Measurements from ENCODE around the gene SERINC5. TPM values are rescaled to one million over a fixed set of nuclear protein-coding genes. Genes with fewer than 3 reads are reported as not detected.

SERINC5 gene
- total and polyA plus RNA-seq, 7 donors: 0.70 to 8.6 (median 2.7) TPM

- no peak for ATAC-seq
- WGBS, 3 donors: 46 to 64% (median 52%) methylated on average over 2 of the region's 2 CpGs
Observed at GRCh38 chr5:80284720-80285119, 28.9 kb upstream of the SERINC5 start.

GRCh38 chr5:80283360-80283759, 27.5 kb upstream of the SERINC5 start:
- WGBS, 3 donors: 25 to 75% (median 47%) methylated on average over 1 of the region's 1 CpG
- no peak for DNase-seq
- no peak for TF ChIP-seq CTCF (IDR thresholded peaks at IDR 0.05)
- H3K27me3 ChIP-seq (ENCODE audit: insufficient read depth in 3 of 3, low read length in 2 of 3): no peaks in the 10 kb centered on the region
- no peaks in the 10 kb centered on the region for H3K4me1 ChIP-seq
- no peaks in the 10 kb centered on the region for H3K9me3 ChIP-seq
- intact Hi-C loops (cut with DNase I): no loop called here
- no peak for ATAC-seq
- H3K27ac ChIP-seq: no peak overlapping the region
- H3K36me3 ChIP-seq (ENCODE audit: insufficient read depth in 1 of 2, low read depth in 1 of 2): no peaks in the 10 kb centered on the region
- H3K4me3 ChIP-seq: no peak overlapping the region

More at GRCh38 chr5:80284720-80285119, 28.9 kb upstream of the SERINC5 start:
- H3K36me3 ChIP-seq (ENCODE audit: insufficient read depth in 1 of 2, low read depth in 1 of 2): no peaks in the 10 kb centered on the region
- intact Hi-C loops (cut with DNase I): no loop called here
- H3K27ac ChIP-seq: no peak overlapping the region
- no peaks in the 10 kb centered on the region for H3K9me3 ChIP-seq
- H3K27me3 ChIP-seq (ENCODE audit: insufficient read depth in 3 of 3, low read length in 2 of 3): no peaks in the 10 kb centered on the region
- TF ChIP-seq CTCF (IDR thresholded peaks at IDR 0.05): no peak
- no peak overlapping the region for H3K4me3 ChIP-seq
- no peak for DNase-seq
- H3K4me1 ChIP-seq: no peaks in the 10 kb centered on the region

GRCh38 chr5:80282054-80282453, 26.2 kb upstream of the SERINC5 start:
- Histone ChIP-seq H3K4me1 (no peaks in the 10 kb centered on the region), H3K4me3 (no peak overlapping the region), H3K27ac (no peak overlapping the region), H3K9me3 (no peaks in the 10 kb centered on the region), H3K36me3 (ENCODE audit: insufficient read depth in 1 of 2, low read depth in 1 of 2) (no peaks in the 10 kb centered on the region), H3K27me3 (ENCODE audit: insufficient read depth in 3 of 3, low read length in 2 of 3) (no peaks in the 10 kb centered on the region)
- no peak for ATAC-seq
- intact Hi-C loops (cut with DNase I): no loop called here
- no peak for TF ChIP-seq CTCF (IDR thresholded peaks at IDR 0.05)
- WGBS, 3 donors: 68 to 69% (median 68%) methylated on average over 3 of the region's 3 CpGs
- DNase-seq: no peak

GRCh38 chr5:80277191-80277590, 21.3 kb upstream of the SERINC5 start:
- H3K27me3 ChIP-seq (ENCODE audit: insufficient read depth in 3 of 3, low read length in 2 of 3): no peaks in the 10 kb centered on the region
- TF ChIP-seq CTCF (IDR thresholded peaks at IDR 0.05): no peak
- H3K27ac ChIP-seq: no peak overlapping the region
- WGBS, 3 donors: 42 to 63% (median 59%) methylated on average over 2 of the region's 2 CpGs
- DNase-seq: no peak
- H3K36me3 ChIP-seq (ENCODE audit: insufficient read depth in 1 of 2, low read depth in 1 of 2): no peaks in the 10 kb centered on the region
- ATAC-seq: no peak
- intact Hi-C loops (cut with DNase I): loop anchor here in 1 of 2 donors (5.0 kb wide), 1 partner anchor 185 kb away; no protein-coding TSS in a partner anchor
- no peaks in the 10 kb centered on the region for H3K9me3 ChIP-seq
- no peaks in the 10 kb centered on the region for H3K4me1 ChIP-seq
- no peak overlapping the region for H3K4me3 ChIP-seq

GRCh38 chr5:80276186-80276585, 20.3 kb upstream of the SERINC5 start:
- Histone ChIP-seq H3K27ac (no peak overlapping the region), H3K36me3 (ENCODE audit: insufficient read depth in 1 of 2, low read depth in 1 of 2) (no peaks in the 10 kb centered on the region), H3K4me3 (no peak overlapping the region), H3K9me3 (no peaks in the 10 kb centered on the region), H3K27me3 (ENCODE audit: insufficient read depth in 3 of 3, low read length in 2 of 3) (no peaks in the 10 kb centered on the region), H3K4me1 (no peaks in the 10 kb centered on the region)
- no peak for TF ChIP-seq CTCF (IDR thresholded peaks at IDR 0.05)
- ATAC-seq: no peak
- intact Hi-C loops (cut with DNase I): loop anchor here in 1 of 2 donors (5.0 kb wide), 1 partner anchor 184 kb away; no protein-coding TSS in a partner anchor
- no peak for DNase-seq

Data from psoas muscle (tissue), 8 donors.